Measurements from ENCODE around the gene PLA2R1.

The PLA2R1 gene

DNA sequence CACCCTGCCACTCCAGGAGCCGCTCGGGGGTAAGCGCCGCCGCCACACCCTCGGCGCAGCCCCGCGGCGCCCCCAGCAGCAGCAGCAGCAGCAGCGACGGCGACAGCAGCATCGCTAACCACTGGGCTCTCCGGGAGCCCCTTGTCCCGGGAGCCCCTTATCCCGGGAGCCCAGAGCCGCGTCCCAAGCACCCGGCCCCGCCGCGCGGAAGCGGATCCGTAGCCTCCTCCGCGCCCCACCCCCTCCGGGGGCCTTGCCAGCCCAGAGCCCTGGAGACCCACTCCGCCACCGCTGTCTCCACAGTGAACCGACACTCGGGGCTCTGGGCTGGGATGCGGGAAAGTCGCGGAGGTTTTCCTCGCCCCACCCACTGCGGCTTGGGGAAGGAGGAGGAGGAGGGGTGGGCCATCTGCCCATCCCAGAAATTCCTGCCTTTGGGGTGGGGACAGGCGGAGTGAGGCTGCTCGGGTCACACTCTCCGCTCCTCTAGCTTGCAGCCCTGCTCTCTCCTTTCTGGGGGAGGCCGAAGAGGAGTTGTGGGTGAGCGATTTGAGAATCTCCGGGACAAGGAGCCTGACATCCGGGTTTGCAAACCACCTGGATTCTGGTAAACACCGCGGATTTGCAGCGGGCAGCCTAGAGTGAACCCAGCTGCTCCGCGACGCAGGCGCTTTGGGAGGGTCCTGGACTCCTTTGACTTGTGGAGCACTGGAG is at the start of gene PLA2R1:
Gene PLA2R1, minus strand, starts transcription at position 324 of the 714 bp plus-strand sequence. Its CDS starts 212 bp downstream, at position 112.
- no peak for DNase-seq

DNA sequence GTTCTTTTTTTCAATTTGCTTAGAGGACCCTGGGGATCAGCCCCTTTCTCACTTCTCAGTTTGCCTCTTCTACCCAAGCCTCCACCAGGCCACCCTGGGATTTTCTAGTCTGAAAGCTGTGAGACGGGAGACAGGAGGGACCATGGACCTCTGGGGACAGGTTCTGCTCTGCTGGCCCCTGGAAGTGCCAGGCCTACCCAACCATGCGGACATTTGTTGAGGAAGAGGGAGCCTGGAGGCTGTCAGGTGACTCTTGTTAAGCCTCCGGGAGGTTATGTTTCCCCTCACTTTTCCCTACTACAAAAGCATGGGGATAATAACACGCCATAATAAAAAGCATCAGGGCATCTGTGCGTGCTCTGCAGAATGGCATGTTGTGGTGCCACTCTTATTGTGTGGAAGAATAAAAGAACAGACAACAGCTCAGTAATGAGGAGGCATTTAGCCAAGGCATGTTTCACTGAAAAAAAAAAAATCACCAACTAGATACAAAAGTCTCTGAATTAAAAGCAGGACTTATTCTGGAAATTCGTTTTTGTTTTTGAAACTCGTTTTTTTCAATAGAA is 48.3 kb upstream of the PLA2R1 start:
- DNase-seq = no peak

DNA sequence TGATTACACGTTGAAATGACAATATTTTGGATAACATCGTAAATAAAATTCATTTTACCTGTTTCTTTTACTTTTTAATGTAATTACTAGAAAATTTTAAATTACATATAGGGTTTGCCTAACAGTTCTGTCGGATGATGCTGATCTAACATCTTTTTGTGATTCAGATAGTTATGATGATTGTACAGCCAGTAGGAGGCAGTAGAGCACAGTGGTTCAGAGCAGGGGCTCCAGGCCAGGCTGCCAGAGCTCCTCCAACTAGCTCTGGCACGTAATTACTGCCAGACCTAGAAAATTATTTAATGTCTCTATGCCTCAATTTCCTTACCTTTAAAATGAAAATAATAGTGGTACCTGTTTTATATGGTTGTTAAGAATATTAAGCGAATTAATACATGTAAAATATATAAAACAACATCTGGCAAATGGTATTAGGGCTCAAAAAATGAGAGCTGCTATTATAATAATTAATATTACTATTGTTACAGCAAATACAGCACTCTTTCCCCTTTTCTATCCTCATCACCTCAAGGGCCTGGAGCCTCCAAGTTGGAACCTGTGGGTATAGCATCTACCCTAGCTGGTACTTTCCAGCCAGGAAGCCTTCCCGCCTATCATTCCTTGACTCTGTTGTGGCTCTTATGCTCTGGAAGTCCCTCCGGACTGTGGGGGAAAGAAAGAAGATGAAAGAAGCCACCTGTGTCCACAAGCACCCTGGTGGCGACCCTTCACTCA is 47.7 kb upstream of the PLA2R1 start:
- DNase-seq = peak; percentile 50

DNA sequence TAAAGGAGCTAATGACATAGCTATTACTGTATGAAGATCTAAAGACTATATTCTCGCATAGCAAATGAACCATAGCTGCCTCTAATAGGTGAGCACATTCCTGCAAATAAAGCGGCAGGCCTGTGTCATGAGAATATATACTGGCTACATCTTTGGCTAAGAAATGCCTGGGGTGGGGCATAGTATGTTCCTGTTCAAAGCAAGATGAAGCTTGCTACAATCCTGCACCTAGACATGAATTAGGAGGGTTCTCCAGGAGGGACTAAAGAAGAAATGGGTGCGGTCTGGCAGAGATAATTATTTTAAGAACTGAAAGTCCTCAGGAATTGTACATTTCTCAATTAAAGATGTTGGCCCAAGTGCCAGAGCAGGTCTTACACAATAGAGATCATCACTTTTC is 46.8 kb upstream of the PLA2R1 start:
- DNase-seq = no peak

DNA sequence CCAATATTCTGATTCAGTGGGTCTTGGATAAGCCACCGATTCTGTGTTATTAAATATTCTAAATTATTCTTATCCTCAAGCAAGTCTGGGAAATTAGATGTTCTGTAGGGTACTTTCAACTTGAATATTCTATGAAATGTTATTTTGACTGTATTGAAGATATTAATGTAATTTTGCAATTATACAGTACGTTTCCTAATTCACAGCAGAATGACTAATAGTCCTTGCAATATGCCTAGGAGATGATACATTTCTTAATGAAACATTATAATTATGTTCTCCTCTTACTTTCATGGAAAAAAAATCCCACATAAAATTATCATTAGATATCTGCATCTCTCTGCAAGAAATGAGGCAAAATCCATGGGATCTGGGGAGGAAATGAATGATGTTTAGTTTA is 46.2 kb upstream of the PLA2R1 start:
- no peak for DNase-seq

DNA sequence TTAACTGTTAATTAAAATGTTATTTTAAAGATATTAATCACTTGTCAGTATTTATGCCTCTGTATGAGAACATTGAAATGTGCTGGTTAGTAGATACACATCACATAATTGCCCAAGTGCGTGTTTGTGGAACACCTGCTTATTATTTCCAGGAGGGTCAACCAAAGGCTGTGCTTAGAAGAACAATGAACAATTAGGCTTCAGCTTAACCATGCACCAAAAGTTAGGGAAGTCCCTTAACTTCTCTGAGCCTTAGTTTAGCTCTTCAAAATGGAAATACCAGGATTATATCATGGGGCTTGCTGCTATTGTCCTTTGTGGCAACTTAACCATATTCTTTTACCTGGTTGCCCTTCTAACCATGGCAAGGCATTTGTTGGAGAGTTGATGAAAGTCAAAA is 43.0 kb upstream of the PLA2R1 start:
- DNase-seq = no peak

GRCh38 chr2:160104115-160104514 is 41.7 kb upstream of the PLA2R1 start:
- DNase-seq = no peak

- DNase-seq = no peak
Measured at GRCh38 chr2:160097326-160097725, 34.9 kb upstream of the PLA2R1 start.

DNA sequence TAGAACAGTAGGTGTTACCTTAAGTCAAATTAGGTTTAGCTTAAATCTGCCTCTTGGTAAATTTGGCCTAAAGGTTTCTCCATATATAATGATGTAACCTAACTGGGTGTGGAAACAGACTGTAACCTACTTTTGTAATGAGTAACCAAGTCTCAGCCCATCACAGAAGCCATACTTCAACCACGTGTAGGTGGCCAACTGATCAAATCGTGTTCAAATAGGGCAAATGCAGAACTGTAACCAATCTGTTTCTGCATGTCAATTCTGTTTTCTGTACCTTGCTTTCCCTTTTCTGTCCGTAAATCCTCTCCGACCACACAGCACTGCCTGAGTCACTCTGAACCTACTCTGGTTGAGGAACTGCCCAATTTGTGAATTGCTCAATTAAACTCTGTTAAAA is 34.0 kb upstream of the PLA2R1 start:
- DNase-seq = no peak

DNA sequence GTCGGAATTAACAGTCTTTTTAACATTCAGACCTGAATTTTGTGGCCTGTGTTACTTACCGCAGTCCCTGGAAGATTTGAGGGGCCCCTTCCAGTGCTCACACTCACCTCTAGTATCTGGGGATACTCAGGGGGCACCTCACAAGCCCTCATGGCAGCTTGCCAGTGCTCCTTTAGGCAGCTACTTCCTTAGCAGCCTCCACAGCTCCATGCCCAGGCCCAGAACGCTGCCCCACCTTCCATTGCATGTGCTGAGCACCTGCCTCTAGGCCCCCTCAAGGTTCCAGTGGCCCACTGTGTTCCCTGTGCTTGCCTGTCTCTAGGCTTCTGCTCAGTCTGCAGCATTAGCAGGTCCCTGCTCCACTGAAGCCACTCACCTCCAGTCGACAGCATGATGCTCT is 30.0 kb upstream of the PLA2R1 start:
- DNase-seq = no peak

- DNase-seq = peak; percentile 52
Measured at GRCh38 chr2:160091381-160091780, 29.0 kb upstream of the PLA2R1 start.

- DNase-seq = peak; percentile 15
Measured at GRCh38 chr2:160087854-160088745, 25.7 kb upstream of the PLA2R1 start.

- no peak for DNase-seq
Measured at GRCh38 chr2:160085662-160086061, 23.2 kb upstream of the PLA2R1 start.

DNA sequence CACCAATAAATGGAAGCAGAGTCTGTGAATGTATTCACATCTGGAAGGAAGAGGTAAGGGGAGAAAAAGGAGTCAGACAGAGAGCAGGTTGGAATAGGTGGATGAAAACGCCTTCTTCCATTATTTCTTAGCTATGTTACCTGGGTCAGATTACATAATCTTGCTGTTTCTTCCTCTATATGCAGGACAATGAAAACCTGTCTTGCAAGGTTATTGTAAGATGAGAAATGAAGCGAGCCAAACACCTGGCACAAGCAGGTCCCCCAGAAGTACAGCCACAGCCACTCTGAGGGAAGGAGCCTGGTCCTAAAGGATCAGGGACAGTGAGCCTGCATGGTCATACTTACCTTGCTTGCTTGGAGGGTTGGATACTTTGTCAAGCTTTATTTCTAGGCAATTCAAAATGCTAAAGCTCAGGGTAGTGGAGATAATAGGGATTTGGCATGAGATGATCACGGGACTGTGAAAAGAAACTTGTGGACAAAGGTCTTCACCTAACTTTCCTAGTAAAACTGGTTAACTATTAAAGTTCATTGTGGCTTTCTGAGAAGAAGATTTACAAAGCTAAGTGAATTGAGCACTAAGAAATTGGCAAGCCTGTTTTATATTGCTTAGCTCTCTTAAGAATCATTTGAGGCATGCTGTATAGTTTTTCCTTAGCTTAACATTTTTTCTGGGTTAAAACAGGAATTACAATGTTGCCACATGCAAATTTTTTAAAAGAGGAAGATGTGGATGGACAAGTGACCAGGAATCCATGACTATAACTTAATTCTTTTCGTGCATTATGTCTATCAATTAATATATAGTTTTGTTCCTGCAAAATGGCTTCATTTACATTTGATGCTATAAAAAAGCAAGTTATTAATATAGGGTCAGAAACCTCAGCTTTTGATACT is 15.7 kb upstream of the PLA2R1 start:
- DNase-seq = no peak

- no peak for DNase-seq
Measured at GRCh38 chr2:160076914-160077313, 14.5 kb upstream of the PLA2R1 start.

DNA sequence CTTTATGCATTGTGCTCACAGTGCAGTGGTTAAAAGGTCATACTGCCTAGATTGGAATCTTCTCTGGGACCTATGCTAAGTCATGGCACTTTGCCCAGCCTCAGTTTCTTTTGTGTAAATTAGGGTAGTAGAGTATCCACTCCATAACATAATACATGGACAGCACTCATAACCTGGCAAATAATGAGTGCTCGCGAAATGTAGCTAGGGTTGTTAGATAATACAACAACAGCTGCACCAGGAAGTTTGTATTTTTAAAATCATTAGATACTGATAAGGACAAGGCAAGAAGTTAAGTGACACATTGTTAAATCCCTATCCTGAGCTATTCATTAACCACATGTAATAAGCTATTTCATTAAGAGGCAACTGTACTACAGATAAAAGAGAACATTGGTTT is 13.8 kb upstream of the PLA2R1 start:
- DNase-seq = no peak

DNA sequence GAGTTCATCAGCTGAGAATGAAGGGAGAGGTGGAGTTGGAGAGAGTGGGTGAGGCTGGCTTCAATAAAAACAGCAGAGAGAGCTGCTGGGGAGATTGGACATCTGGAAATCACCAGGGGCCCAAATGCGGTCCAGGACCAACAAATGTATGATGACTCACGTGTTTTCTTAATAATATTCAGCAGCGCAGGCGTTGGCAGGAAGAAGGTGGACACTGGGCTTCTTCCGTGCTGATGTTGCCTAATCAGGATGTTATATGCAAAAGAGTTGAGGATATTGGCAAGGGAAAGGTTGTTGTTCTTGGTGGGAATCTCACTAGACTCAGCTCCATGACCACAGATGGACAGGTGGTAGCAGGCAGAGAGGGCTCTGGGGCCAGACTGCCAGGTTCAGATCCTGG is 12.8 kb upstream of the PLA2R1 start:
- no peak for DNase-seq

- no peak for DNase-seq
Measured at GRCh38 chr2:160073284-160073888, 11.0 kb upstream of the PLA2R1 start.

DNA sequence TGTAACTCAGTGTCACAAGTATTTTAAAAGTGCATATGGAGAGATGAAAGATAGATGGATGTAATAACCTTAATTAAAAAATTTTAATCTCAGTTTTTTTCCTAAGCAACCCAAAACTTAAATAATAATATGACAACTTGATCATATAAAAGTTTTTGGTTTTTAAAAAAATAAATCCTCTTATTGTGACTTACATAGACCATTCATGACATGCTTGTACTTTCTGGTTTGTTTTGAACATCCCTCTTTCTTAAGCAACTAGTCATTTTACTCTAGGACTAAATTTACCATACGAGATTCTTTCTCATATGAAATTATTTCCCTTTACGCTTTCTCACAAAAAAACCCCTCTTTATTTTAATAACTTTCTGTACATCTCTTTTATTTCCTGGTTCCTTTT is 6.5 kb upstream of the PLA2R1 start:
- DNase-seq = peak; percentile 16

GRCh38 chr2:160064916-160065315 is 2.5 kb upstream of the PLA2R1 start:
- no peak for DNase-seq

DNA sequence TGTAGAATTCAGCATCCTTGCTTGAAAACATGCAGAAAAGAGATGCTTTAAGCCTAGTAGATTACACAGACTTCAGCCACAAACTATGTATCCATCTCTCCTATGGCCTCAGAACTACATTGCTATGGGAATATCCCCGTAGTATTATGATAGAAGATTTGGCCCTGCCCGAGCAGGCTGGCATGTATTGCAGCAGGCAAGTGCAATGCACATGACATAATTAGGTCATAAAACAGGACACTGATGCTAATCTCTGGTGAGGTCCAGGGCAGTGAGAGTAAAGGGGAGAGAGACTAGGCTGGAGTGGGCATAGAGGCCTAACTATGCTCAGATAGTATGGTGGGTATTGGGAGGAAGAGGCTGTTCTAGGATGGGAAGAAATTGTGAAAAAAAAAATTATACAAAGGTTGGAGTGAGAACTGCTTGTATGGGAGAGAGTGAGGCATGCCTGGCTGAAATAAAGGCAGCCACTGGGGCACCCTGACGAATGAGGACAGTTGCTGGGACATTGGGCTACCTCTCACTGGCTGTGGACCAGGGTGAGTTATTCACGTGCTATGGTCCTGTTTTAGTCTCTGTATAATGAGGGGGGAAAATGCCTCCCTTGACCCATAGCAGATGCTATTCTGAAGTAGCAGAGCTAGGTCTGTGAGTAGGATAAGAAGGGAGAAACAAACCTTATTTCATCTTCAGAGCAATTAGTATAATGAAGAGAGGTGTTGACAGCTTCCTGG is 1.6 kb upstream of the PLA2R1 start:
- DNase-seq = no peak
